Measurements from ENCODE around the gene BNC2. TPM values are rescaled to one million over a fixed set of nuclear protein-coding genes. Genes with fewer than 3 reads are reported as not detected.

BNC2 gene
- total RNA-seq, 1 donor from 2014 or later = under 0.01 TPM

DNA sequence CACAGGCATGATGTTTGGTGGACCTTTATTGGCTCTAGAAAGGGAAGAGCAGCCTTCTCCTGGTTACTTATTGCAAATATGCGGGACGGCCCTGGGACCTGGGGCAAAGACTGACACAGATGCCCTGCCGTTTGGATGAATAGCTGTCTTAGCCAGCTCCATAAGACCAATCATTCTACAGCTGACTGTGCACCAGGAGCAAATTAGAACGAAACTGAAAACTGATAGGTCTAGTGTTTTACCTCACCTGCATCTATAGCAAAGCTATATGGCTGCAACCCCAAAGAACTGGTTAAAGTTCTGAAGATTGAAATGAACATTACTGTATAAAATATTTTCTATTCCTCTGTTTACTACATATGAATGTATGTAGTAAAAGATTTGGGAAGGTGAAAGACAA is 34.2 kb upstream of the BNC2 start:
- no peak overlapping the region for H3K4me3 ChIP-seq (ENCODE audit: low read depth, low read length)
- no peaks in the 10 kb centered on the region for H3K27me3 ChIP-seq (ENCODE audit: control insufficient read depth, insufficient read depth, low read length)
- no peak for DNase-seq (ENCODE audit: low read depth)
- TF ChIP-seq, protein P1, sequence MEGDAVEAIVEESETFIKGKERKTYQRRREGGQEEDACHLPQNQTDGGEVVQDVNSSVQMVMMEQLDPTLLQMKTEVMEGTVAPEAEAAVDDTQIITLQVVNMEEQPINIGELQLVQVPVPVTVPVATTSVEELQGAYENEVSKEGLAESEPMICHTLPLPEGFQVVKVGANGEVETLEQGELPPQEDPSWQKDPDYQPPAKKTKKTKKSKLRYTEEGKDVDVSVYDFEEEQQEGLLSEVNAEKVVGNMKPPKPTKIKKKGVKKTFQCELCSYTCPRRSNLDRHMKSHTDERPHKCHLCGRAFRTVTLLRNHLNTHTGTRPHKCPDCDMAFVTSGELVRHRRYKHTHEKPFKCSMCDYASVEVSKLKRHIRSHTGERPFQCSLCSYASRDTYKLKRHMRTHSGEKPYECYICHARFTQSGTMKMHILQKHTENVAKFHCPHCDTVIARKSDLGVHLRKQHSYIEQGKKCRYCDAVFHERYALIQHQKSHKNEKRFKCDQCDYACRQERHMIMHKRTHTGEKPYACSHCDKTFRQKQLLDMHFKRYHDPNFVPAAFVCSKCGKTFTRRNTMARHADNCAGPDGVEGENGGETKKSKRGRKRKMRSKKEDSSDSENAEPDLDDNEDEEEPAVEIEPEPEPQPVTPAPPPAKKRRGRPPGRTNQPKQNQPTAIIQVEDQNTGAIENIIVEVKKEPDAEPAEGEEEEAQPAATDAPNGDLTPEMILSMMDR (IDR thresholded peaks at IDR 0.05; ENCODE audit: insufficient read depth, low read length, severe bottlenecking) = no peak
- no peaks in the 10 kb centered on the region for H3K36me3 ChIP-seq (ENCODE audit: control insufficient read depth, insufficient read depth, low read length)
- no peak for FAIRE-seq

DNA sequence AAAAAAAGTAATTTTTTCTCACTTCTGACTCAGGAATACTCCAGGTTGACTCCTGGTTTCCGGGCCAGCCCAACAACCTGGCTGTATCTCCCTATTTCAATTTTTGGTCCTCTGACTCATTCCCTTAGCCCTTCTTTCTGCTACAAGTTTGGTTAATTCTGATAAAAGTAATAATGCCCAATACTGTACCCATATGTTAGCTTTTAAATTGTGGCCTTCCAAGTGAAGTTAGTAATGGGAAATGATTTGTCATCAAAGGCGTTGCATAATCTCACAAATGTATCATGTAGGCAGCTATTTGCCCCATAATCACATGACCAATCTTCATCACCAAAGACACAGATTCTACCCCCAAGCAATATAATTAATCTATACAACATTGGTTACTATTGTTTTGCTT is 31.1 kb upstream of the BNC2 start:
- no peak for FAIRE-seq

DNA sequence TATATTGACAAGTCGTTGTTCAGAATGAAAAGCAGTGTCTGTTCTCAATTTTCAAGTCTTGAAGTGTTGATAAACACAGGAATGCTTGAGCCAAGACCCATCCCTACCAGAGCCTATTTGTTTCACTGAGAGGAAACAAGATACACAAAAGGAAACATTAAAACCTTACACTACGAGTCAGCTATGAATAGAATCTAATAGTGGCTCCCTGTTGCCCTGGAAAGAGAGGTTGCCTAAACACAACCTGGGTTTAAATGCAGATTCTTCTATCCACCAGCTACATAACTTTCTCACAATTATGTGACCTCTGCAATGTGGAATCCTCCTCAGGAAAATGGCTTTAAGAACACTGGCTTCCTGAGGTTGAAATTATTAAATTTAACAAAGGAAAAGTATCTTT is 29.1 kb upstream of the BNC2 start:
- DNase-seq (ENCODE audit: low read depth) = no peak
- no peak for FAIRE-seq
- H3K36me3 ChIP-seq (ENCODE audit: control insufficient read depth, insufficient read depth, low read length) = no peaks in the 10 kb centered on the region

More for the DNA sequence above, 31.1 kb upstream of the BNC2 start:
- DNase-seq (ENCODE audit: low read depth) = peak; percentile 61
- H3K27me3 ChIP-seq (ENCODE audit: control insufficient read depth, insufficient read depth, low read length) = no peaks in the 10 kb centered on the region
- TF ChIP-seq, protein P1 (IDR thresholded peaks at IDR 0.05; ENCODE audit: insufficient read depth, low read length, severe bottlenecking) = no peak
- no peak overlapping the region for H3K4me3 ChIP-seq (ENCODE audit: low read depth, low read length)
- no peaks in the 10 kb centered on the region for H3K36me3 ChIP-seq (ENCODE audit: control insufficient read depth, insufficient read depth, low read length)

DNA sequence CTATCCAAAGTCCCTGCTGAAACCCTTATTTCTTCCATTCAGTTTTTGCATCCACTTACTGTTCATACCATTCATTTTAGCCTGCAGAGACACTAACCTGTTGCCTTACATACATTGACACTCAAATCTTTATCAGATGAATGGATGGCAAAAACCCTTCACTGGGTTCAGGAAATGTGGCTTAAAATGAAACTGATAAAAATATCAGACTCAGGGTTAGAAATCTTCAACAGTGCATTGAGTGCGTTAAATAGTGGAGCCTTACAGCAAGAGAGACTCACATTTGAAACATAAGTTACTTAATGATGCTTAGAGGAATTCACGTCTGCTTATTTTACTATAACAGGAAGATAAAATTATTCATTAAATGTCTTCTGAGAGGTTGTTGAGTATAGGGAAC is 28.0 kb upstream of the BNC2 start:
- H3K36me3 ChIP-seq (ENCODE audit: control insufficient read depth, insufficient read depth, low read length) = no peaks in the 10 kb centered on the region
- H3K4me3 ChIP-seq (ENCODE audit: low read depth, low read length) = no peak overlapping the region
- DNase-seq (ENCODE audit: low read depth) = no peak
- TF ChIP-seq, protein P1 (IDR thresholded peaks at IDR 0.05; ENCODE audit: insufficient read depth, low read length, severe bottlenecking) = no peak
- no peaks in the 10 kb centered on the region for H3K27me3 ChIP-seq (ENCODE audit: control insufficient read depth, insufficient read depth, low read length)
- FAIRE-seq = no peak

More for the DNA sequence above, 29.1 kb upstream of the BNC2 start:
- no peaks in the 10 kb centered on the region for H3K27me3 ChIP-seq (ENCODE audit: control insufficient read depth, insufficient read depth, low read length)
- TF ChIP-seq, protein P1 (IDR thresholded peaks at IDR 0.05; ENCODE audit: insufficient read depth, low read length, severe bottlenecking) = no peak
- no peak overlapping the region for H3K4me3 ChIP-seq (ENCODE audit: low read depth, low read length)

DNA sequence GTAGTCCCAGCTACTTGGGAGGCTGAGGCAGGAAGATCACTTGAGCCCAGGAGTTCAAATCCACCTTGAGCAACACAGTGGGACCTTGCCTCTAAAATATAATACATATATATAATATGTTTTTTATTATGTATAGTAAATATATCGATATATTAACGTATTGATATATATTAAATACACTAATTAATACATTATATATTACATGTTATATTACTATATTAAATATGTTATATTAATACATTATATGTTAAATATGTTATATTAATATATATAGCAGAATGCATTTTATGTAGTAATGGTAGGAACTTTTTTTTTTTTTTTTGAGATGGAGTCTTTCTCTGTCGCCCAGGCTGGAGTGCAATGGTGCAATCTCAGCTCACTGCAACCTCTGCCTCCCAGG is 18.1 kb upstream of the BNC2 start:
- H3K4me3 ChIP-seq (ENCODE audit: low read depth, low read length) = no peak overlapping the region
- no peak for DNase-seq (ENCODE audit: low read depth)
- no peak for FAIRE-seq
- TF ChIP-seq, protein P1 (IDR thresholded peaks at IDR 0.05; ENCODE audit: insufficient read depth, low read length, severe bottlenecking) = no peak
- H3K27me3 ChIP-seq (ENCODE audit: control insufficient read depth, insufficient read depth, low read length) = no peaks in the 10 kb centered on the region
- no peaks in the 10 kb centered on the region for H3K36me3 ChIP-seq (ENCODE audit: control insufficient read depth, insufficient read depth, low read length)

DNA sequence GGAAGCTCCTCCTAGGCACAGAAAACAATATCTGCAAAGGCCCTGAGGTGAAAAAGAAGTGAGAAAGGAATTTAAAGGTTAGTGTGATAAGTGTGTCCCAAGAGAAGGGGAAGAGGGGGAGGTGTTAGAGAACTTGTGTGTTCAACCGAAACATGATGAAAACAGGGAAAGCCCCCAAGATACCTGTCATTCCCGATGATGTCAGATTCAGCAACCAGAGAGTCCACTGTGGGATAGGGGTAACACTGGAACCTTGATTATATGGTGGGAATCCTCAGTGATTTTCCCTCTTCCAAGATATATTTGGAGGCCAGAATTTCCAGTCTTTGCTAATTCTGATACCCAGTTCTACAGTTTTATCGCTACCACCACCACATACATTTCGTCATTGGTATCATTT is 15.5 kb upstream of the BNC2 start:
- DNase-seq (ENCODE audit: low read depth) (no peak), FAIRE-seq (no peak)
- no peak overlapping the region for H3K4me3 ChIP-seq (ENCODE audit: low read depth, low read length)
- no peaks in the 10 kb centered on the region for H3K27me3 ChIP-seq (ENCODE audit: control insufficient read depth, insufficient read depth, low read length)
- no peaks in the 10 kb centered on the region for H3K36me3 ChIP-seq (ENCODE audit: control insufficient read depth, insufficient read depth, low read length)
- TF ChIP-seq, protein P1 (IDR thresholded peaks at IDR 0.05; ENCODE audit: insufficient read depth, low read length, severe bottlenecking) = no peak

Data from bronchial epithelial cell (primary cell).